ENCODE results near the gene RAB10.
"Not testable (repeated sequence)": the region's sequence is repeated elsewhere in the genome, so short reads cannot be mapped to it uniquely, and the experiment has no call there.

Gene RAB10

DNA sequence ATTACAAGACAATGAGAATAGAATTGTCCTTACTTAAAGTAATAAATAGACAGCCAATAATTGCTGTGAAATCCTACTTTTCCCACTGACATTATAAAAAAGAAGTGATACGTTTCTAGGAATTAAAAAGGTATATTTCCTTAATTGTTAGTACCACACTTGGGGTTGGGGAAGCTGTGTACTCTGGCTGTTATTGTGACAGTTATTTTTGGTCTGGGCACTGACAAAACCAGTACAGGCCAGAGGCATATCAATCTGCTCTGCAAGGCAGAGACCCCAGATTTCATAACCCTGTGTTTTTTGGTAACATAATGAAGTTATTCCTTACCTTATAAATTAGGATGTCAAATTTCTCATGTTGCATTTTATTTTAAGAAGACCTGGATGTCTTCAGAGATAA lies 66.5 kb downstream of the RAB10 start:
- DNase-seq: no peak

DNA sequence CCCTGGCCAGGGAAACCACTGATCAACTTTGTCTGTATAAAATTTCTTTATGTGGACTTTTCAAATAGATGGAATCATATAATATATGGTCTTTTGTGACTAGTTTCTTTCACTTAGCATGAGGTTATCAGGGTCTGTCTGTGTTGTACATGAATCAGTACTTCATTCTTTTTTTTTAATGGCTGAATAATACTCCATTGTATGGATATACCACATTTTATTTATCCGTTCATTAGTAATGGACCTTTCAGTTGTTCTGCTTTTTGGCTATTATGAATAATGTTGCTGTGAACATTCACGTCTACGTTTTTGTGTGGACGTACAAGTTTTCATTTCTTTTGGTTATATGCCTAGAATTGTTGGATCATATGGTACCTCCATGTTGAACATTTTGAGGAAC lies 69.9 kb downstream of the RAB10 start:
- DNase-seq: no peak

DNA sequence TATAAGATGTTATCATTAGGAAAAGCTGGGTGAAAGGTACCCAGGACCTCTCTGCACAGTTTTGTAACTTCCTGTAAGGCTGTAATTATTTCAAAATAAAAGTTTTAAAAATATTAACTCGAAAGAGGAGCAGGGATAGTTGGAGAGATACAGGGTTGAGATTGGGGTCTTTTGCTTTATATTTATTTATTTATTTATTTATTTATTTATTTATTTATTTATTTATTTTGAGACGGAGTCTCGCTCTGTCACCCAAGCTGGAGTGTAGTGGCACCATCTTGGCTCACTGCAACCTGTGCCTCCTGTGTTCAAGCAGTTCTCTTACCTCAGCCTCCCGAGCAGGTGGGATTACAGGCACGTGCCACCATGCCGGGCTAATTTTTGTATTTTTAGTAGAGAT lies 74.8 kb downstream of the RAB10 start:
- not testable (repeated sequence) for DNase-seq

DNA sequence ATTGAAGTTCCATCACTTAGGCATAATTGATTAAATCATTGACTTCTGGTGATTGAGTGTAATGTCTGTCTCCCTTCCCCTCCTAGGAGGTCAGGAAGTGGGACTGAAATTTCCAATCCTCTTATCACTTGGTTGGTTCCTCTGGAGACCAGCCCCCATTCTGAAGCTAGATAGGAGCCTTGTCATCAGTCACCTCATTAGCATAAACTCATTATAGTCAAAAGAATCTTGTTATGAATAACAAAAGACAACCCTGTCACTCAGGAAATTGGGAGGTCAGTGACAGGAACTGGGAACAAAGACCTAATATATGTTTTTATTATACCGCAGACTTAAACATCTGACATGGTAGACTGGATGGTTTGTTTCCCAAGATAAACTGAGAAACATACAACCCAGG lies 78.3 kb downstream of the RAB10 start:
- DNase-seq: no peak

DNA sequence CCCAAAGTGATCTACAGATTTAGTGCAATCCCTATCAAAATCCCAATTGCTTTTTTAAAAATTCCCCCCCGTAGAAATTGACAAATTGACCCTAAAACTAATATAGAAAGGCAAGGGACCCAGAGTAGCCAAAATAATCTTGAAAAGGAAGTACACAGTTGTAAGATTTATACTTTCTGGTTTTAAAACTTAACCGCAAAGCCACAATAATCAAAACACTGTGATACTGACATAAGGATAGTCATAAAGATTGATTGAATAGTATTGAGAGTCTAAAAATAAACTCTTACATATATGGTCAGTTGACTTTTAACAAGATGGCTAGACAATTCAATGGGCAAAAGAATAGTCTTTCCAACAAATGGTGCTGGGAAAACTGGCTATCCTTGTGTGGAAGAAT lies 80.3 kb downstream of the RAB10 start:
- DNase-seq: no peak

DNA sequence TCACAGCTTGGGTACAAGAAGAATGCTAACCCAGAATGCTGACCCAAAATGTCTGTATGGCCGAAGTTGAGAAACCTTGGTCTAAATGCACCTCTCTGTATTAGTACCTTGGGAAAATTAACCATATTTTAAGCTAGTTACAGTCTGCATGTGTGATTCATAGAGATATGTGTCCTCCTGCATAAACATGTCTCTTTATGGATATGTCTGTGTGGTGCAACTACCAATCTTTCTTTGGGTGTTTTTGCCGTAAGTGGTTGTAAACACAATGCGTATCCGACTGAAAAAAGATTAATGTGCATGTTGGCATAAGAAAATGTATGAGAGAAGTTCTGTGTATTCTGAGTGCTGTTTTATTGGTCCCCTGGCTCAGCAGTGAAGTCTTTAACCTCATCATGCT lies 84.8 kb downstream of the RAB10 start:
- no peak for DNase-seq

DNA sequence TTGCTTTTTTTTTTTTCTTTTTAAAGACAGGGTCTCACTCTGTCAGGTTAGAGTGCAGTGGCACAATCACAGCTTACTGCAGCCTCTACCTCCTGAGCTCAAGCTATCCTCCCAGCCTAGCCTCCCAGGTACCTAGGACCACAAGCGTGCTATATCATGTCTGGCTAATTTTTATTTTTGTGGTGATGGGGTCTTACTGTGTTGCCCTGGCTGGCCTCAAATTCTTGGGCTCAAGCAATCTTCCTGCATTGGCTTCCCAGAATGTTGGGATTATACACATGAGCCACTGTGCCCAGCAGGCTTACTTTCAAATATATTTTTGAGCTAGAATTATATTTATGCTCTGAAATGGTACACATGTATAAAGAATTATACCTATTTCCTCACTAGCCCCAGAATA lies 85.6 kb downstream of the RAB10 start:
- no peak for DNase-seq

DNA sequence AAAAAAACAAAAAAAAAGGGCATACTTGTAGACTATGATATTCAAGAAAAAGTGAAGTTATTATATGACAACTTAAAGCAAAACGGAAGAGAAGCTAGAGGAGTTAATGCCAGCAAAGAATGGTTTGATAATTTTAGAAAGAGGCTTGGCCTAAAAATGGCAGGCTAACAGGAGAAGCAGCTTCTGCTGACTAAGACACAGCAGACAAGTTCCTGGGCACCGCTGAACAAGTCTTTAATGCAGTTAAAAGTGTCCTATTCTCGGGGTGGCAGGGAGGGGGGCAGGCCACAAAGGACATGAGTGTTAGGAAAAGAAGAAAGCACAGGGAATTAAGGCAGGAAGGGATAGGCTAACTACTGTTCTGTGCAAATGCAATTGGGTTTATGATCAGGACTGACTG lies 88.7 kb downstream of the RAB10 start:
- no peak for DNase-seq

DNA sequence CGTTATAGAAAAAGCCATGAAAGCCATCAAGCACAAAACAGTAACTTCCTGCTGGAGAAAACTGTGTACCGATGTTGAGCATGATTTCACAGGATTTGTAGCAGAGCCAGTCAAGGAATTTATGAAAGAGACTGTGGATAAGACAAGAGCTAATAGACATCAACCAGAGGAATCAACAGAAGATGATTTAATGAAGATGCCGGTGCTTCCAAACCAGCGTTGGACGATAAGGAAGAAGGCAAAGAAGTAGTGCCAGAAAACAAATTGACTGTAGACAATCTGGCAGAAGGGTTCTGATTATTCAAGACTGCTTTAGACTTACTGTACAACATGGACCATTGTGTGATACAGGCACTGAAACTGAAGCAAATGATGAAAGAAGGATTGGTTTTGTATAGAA lies 89.5 kb downstream of the RAB10 start:
- no peak for DNase-seq

DNA sequence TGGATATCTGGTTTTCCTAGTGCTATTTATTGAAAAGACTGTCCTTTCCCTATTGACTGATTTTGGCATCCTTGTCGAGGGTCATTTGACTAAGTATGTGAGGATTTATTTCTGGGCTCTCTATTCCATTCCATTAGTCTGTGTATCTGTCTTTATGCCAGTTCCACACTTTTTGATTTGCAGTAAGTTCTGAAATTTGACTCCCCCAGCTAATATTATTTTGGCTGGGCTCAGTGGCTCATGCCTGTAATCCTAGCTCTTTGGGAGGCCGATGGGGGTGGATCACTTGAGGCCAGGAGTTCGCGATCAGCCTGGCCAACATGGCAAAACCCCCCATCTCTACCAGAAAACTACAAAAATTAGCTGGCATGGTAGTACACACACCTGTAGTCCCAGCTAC lies 92.2 kb downstream of the RAB10 start:
- no peak for DNase-seq

DNA sequence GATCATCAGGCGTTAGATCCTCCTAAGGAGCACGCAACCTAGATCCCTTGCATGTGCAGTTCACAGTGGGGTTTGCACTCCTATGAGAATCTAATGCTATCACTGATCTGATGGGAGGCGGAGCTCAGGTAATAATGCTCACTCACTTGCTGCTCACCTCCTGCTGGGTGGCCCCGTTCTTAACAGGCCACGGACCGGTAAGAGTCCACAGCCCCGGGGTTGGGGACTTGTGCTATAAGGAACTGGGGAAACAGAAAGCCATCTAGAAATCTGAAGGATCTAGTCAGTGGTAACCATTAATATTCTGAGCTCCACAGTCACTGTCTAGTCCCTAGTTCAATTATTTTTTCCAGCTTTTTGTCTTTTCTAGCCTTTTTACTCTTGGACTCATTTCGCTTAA lies 94.3 kb downstream of the RAB10 start:
- DNase-seq: no peak

DNA sequence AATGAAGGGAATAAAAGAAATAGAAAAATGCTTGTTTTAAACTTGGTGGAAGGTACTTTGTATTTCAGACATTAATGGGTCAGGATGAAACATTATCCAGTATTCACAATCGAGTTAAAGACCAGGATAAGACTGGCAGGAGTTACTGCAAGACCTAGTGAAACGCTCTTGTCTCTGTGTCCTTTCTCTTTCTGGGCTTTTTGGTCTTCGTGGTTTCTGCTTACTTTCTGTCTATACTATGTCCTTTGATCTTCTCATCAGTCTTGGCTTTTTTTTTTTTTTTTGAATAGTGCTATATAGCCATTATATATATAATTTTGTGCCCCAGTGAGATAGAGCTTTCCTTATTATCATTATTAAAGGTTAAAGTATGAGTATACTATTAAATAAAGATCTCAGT lies 96.9 kb downstream of the RAB10 start:
- no peak for DNase-seq

DNA sequence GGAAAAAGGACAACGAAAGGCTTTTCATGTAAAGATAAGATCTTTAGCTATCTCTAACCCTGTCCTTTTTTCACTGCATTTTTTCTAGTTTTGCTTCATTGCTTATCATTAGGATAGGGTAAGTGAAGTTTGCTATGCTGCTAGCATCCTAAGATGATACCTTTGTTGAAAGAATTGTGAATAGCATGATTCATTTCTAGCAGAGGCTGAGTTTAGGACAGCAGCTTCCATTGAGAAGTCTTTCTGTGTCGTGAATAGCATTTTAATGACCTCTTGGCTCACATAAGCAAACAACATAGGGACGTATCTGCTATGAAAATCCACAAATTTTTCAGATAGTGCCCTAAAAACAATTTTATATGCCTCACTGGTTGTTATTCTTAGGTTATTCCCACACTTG lies 102.6 kb downstream of the RAB10 start:
- no peak for DNase-seq

DNA sequence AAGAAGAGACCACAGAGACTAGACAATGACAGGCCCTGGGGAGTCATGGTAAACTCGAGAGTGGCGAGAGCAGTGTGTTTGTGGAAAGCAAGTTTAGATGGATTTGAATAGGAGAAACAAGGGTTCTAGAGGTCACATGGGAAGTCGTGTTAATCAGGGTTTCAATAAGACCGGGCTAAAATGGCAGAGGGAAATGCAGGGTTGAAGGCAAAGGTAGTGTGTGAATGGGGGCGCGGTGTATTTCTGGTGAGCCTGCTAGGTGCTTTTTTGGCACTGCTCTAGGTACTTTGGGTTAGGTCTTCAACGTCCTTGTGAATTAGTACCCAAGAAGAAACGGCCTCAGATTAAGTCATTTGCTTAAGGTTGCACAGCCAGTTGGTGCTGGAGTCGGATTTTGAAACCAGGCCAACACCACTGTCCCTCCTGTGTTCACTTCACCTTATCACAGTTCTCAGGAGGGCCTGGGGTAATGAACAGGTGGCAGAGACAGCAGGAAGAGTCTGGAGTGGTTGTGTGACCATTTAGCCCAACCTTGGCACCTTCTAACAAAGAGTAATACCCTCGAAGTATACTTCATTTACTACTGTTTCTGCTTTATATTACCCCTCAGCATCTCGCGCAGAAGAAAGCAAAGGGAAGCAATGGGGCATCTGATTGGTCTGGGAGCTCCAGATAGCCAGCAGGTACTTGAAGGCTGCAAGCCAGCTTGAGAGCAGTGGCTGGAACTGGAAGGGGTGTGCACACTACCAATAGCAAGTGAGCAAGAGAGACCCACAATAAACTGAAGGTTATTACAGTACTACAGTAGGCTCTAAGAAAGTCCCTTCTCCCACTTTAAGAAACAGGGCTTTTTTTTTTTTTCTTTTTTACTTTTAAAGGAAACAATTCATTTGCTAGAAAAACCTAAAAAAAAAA lies 105.6 kb downstream of the RAB10 start:
- DNase-seq: peak; percentile 69

DNA sequence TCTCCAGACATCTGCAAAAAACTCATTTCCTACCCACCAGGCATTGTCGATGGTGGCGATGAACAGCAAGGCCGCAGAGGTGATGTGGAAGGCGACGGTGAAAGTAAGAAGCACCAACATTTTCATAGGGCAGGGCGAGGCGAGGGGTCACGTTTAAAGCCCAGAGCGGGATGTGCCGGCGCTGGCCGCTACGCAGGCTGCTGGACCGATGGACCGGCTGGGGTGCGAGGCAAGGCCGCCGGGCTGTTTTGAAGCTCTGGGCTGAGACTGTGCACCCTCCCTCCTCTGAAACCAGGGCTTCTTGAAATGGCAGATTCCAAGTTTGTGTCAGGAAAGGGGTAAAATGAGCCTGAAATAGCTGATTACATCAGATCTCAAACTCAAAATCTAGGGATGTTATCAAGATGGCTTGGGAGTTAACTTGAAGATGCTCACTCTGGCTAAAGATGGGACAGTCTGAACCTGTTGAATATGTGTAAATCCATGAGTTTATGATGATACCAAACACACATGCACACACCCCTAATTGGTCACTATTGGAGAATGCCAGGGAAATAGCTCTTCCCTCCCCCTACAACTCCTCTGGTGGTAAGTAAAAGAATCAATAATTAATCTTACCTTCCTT lies 107.4 kb downstream of the RAB10 start:
- DNase-seq: no peak

DNA sequence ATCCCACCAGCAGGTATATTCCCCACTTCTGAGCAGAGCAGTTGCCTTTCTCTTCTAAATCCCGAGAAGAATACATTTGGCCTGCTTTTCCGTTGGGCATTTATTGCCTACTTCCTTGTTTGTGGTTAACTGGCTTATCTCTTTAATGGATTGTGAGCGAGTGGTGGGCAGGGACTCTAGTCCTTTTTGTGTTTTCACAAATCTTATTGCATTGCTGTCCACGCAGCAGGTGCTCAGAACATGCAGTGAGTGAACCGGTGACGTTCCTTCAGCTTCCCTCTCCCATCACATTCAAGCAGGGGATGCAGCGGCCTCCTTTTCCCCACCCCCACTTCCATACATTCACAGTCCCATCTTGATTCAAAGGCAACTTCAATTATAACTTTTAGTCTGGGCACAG lies 110.1 kb downstream of the RAB10 start:
- peak; percentile 9 for DNase-seq

DNA sequence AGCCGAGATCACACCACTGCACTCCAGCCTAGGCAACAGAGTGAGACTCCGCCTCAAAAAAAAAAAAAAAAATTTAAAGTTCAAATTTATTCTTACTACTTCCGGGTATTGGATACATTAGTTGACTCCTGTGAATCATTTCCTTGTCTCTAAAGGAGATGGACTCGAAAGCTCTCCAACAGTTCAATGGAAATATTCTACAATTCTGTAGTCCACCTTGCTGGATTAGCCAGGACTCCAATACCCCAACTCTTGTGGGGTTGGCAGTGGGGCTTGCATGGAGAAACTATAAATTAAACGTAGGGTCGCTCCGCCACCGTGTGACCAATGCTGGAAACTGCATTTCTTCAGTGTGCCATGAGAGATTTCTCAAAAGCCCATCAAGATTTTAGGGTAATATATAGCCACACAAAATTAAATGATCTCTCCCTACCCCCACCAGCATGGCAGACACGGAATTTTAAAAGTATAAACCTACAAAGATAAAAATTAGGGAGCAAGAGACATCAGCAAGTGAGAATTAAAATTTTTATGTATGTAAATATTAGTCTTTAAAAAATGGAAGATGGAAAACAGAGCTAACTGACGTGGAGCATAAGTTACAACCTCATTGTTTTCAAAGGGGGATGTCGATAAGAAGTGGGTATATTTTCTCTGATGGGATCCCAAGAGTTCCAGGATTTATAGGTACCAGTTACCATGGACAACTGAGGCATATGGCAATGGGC lies 111.2 kb downstream of the RAB10 start:
- DNase-seq: no peak

DNA sequence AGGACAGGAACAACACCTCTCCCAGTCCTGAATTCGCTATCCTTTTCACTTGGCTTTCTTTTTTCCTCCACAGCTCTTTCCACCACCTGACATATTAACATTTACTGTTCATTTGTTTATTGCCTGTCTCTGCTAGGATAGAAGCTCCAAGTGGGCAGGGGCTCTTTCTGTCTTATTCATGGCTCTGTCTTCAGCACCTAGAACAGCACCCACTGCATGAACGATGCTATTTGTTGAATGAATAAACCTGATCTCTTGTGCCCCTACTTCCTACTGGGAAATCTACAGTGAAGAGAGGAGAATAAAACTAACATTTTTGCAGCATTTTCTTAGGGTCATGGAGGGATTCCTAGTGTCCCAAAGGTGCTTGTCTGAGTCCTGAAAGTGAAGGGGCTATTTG lies 114.6 kb downstream of the RAB10 start:
- no peak for DNase-seq

DNA sequence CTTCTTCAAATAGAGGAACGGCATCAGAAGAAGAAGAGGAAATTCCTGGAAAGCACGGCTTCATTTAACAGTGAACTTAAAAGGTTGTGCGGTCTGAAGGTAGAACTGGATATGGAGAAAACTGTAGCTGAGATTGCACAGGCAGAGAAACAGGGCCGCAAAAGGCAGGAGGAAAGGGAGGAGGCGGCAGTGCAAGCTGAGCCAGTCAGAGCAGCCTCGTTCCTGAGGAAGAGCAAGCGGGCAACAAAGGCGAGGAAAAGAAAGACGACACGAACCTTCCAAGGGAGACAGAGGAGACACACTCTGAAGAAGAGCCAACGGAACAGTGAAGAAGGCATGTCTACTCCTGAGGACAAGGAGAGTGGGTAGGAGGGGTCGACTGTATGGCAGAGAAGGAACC lies 116.4 kb downstream of the RAB10 start:
- DNase-seq: no peak

DNA sequence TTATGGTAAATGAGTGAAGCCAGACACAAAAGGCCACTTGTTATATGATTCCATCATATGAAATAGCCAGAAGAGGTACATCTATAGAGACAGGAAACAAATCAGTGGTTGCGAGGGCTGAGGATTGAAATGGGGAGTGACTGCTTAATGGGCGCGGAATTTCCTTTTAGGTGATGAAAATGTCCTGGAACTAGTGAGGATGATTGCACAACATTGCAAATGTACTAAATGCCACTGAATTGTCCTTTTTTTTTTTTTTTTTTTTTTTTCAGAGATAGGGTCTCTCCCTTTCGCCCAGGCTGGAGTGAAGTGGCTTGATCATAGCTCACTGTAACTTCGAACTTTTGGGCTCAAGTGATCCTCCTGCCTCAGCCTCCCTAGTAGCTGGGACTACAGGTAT lies 123.7 kb downstream of the RAB10 start:
- DNase-seq: no peak

DNA sequence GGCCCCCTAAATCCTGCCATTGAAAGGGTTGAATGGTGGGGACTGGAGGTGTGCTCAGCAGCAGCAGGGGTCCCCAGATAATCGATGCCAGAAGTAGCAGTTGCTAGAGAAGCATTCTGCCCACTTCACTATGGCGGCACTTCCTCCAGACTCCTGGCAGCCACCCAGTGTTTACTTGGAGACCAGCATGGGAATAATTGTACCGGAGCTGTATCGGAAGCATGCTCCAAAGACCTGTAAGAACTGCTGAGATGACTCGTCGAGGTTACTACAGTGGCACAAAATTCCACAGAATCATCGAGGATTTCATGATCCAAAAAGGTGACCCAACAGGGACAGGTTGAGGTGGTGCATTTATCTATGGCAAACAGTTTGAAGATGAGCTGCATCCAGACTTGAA lies 128.0 kb downstream of the RAB10 start:
- DNase-seq: no peak

DNA sequence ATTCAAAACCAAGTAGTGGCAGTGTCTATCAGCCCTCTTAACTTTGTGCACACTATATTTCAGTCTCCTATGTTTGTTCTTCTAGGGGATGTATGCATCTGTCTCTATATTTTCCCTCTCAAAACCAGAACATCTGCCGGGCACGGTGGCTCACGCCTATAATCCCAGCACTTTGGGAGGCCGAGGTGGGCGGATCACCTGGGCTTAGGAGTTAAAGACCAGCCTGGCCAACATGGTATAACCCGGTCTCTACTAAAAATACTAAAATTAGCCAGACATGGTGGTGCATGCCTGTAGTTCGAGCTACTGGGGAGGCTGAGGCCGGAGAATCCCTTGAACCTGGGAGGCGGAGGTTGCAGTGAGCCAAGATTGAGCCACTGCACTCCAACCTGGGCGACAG lies 129.1 kb downstream of the RAB10 start:
- DNase-seq: no peak

DNA sequence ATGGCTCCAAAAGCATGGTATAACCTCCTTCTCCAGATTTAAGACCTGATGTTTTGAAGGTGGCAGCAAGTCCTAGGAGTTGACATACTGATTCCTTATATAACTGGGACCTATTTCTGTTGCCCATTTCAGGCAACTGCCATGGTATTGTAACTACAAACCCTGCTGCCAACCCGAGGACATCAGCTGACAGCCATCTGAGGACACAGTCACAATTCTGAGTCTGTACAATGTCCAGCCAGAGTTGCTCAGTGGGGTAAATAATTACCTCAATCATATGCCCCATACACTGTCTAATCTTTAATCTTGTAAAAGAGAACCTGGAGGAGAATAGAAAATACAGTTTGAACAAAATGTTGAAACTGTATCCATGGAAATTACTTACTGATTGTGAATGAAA lies 130.3 kb downstream of the RAB10 start:
- DNase-seq: no peak

DNA sequence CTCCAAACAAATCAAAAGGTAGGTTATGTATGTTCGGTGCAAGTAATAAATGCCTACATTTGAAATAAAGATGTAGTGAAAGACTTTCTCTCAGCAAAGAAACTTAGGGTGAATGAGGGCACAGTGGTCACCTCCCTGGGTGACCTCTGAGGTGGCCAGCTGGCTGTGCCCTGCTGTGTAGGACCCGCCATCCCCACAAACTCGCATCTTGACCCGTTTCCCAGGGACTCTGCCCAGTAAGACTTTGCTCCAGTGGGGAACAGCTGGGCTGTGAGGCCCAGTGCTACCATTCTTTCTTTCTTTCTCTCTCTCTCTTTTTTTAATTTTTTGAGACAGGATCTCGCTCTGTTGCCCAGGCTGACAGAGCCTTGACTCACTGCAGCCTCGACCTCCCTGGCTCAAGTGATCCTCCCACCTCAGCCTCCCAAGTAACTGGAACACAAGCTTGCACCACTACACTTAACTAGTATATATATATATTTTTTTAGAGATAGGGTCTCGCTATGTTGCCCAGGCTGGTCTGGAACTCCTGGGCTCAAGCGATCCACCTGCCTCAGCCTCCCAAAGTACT lies 130.8 kb downstream of the RAB10 start:
- no peak for DNase-seq
